ENCODE measurements around the gene LYL1.

LYL1 gene

GRCh38 chr19:13137290-13137794, 34.7 kb upstream of the LYL1 start:
- Mint-ChIP-seq H3K9me3 (no peaks in the 10 kb centered on the region), H3K4me3 (no peak overlapping the region), H3K4me1 (ENCODE audit: low read depth in 2 of 2) (peaks cover 12 to 17% of the 10 kb centered on the region in 2 donors), H3K27ac (no peak overlapping the region), H3K27me3 (no peaks in the 10 kb centered on the region), H3K36me3 (ENCODE audit: insufficient read depth) (peaks cover 20% of the 10 kb centered on the region)
- no peak for DNase-seq
- ATAC-seq (replicated peaks) = no peak

GRCh38 chr19:13135068-13136062, 32.7 kb upstream of the LYL1 start:
- Mint-ChIP-seq H3K27me3 (no peaks in the 10 kb centered on the region), H3K36me3 (ENCODE audit: insufficient read depth) (peaks cover 20% of the 10 kb centered on the region), H3K27ac (no peak overlapping the region), H3K4me3 (no peak overlapping the region), H3K9me3 (no peaks in the 10 kb centered on the region), H3K4me1 (ENCODE audit: low read depth in 2 of 2) (peaks cover 20 to 28% of the 10 kb centered on the region in 2 donors)
- ATAC-seq (replicated peaks) = no peak
- no peak for DNase-seq

- Mint-ChIP-seq H3K27me3 (no peaks in the 10 kb centered on the region), H3K4me1 (ENCODE audit: low read depth in 2 of 2) (peaks cover 20 to 28% of the 10 kb centered on the region in 2 donors), H3K9me3 (no peaks in the 10 kb centered on the region), H3K27ac (no peak overlapping the region), H3K4me3 (no peak overlapping the region), H3K36me3 (ENCODE audit: insufficient read depth) (peaks cover 20% of the 10 kb centered on the region)
- no peak for DNase-seq
- ATAC-seq (replicated peaks) = no peak
Observed at GRCh38 chr19:13134626-13135025, 32.0 kb upstream of the LYL1 start.

- Mint-ChIP-seq H3K27ac (peak overlapping the region; percentile 77 to 87), H3K4me1 (ENCODE audit: low read depth in 2 of 2) (peaks cover 25 to 35% of the 10 kb centered on the region in 2 donors), H3K4me3 (peak overlapping the region in 1 of 2 donors; percentile 72), H3K9me3 (no peaks in the 10 kb centered on the region), H3K27me3 (no peaks in the 10 kb centered on the region), H3K36me3 (ENCODE audit: insufficient read depth) (peaks cover 21% of the 10 kb centered on the region)
- DNase-seq = no peak
- no peak for ATAC-seq (replicated peaks)
Observed at GRCh38 chr19:13133241-13133870, 30.7 kb upstream of the LYL1 start.

- Mint-ChIP-seq H3K27ac (peak overlapping the region; percentile 77 to 87), H3K4me1 (ENCODE audit: low read depth in 2 of 2) (peaks cover 29 to 39% of the 10 kb centered on the region in 2 donors), H3K27me3 (no peaks in the 10 kb centered on the region), H3K36me3 (ENCODE audit: insufficient read depth) (peaks cover 19% of the 10 kb centered on the region), H3K9me3 (no peaks in the 10 kb centered on the region), H3K4me3 (peak overlapping the region; percentile 68 to 72)
- DNase-seq = peak; percentile 33 to 37 (median 35)
- peak; percentile 100 for ATAC-seq (replicated peaks)
Observed at GRCh38 chr19:13132471-13133180, 30.0 kb upstream of the LYL1 start.

GRCh38 chr19:13130886-13131490, 28.3 kb upstream of the LYL1 start:
- Mint-ChIP-seq H3K9me3 (no peaks in the 10 kb centered on the region), H3K4me1 (ENCODE audit: low read depth in 2 of 2) (peaks cover 30 to 41% of the 10 kb centered on the region in 2 donors), H3K27me3 (no peaks in the 10 kb centered on the region), H3K4me3 (peak overlapping the region in 1 of 2 donors; percentile 13), H3K36me3 (ENCODE audit: insufficient read depth) (peaks cover 17% of the 10 kb centered on the region), H3K27ac (peak overlapping the region in 1 of 2 donors; percentile 78)
- ATAC-seq (replicated peaks) (no peak), DNase-seq (no peak)

- peaks cover 30 to 39% of the 10 kb centered on the region in 2 donors for H3K4me1 Mint-ChIP-seq (ENCODE audit: low read depth in 2 of 2)
- no peaks in the 10 kb centered on the region for H3K9me3 Mint-ChIP-seq
- H3K27ac Mint-ChIP-seq = no peak overlapping the region
- no peaks in the 10 kb centered on the region for H3K27me3 Mint-ChIP-seq
- peaks cover 16% of the 10 kb centered on the region for H3K36me3 Mint-ChIP-seq (ENCODE audit: insufficient read depth)
- H3K4me3 Mint-ChIP-seq = no peak overlapping the region
- no peak for ATAC-seq (replicated peaks)
- DNase-seq = no peak
Observed at GRCh38 chr19:13129384-13129783, 26.7 kb upstream of the LYL1 start.

- H3K9me3 Mint-ChIP-seq = no peaks in the 10 kb centered on the region
- H3K36me3 Mint-ChIP-seq (ENCODE audit: insufficient read depth) = peaks cover 14% of the 10 kb centered on the region
- peaks cover 31 to 36% of the 10 kb centered on the region in 2 donors for H3K4me1 Mint-ChIP-seq (ENCODE audit: low read depth in 2 of 2)
- DNase-seq = no peak
- H3K27me3 Mint-ChIP-seq = no peaks in the 10 kb centered on the region
- no peak for ATAC-seq (replicated peaks)
- peak overlapping the region in 1 of 2 donors; percentile 89 for H3K27ac Mint-ChIP-seq
- H3K4me3 Mint-ChIP-seq = no peak overlapping the region
Observed at GRCh38 chr19:13128583-13128982, 25.9 kb upstream of the LYL1 start.

- Mint-ChIP-seq H3K27ac (peak overlapping the region; percentile 34 to 89), H3K9me3 (no peaks in the 10 kb centered on the region), H3K36me3 (ENCODE audit: insufficient read depth) (peaks cover 14% of the 10 kb centered on the region), H3K27me3 (no peaks in the 10 kb centered on the region), H3K4me1 (ENCODE audit: low read depth in 2 of 2) (peaks cover 29 to 36% of the 10 kb centered on the region in 2 donors), H3K4me3 (no peak overlapping the region)
- DNase-seq = no peak
- no peak for ATAC-seq (replicated peaks)
Observed at GRCh38 chr19:13127811-13128575, 25.3 kb upstream of the LYL1 start.

GRCh38 chr19:13127051-13127450, 24.4 kb upstream of the LYL1 start:
- Mint-ChIP-seq H3K9me3 (no peaks in the 10 kb centered on the region), H3K36me3 (ENCODE audit: insufficient read depth) (peaks cover 22% of the 10 kb centered on the region), H3K4me3 (no peak overlapping the region), H3K4me1 (ENCODE audit: low read depth in 2 of 2) (peaks cover 30 to 36% of the 10 kb centered on the region in 2 donors), H3K27ac (peak overlapping the region in 1 of 2 donors; percentile 89), H3K27me3 (no peaks in the 10 kb centered on the region)
- ATAC-seq (replicated peaks) (no peak), DNase-seq (no peak)

- Mint-ChIP-seq H3K27me3 (no peaks in the 10 kb centered on the region), H3K27ac (peak overlapping the region; percentile 82 to 90), H3K9me3 (no peaks in the 10 kb centered on the region), H3K36me3 (ENCODE audit: insufficient read depth) (peaks cover 24% of the 10 kb centered on the region), H3K4me3 (no peak overlapping the region), H3K4me1 (ENCODE audit: low read depth in 2 of 2) (peaks cover 45 to 49% of the 10 kb centered on the region in 2 donors)
- ATAC-seq (replicated peaks) = no peak
- no peak for DNase-seq
Observed at GRCh38 chr19:13122980-13123957, 20.6 kb upstream of the LYL1 start.
